ENCODE results near the gene MT1A. TPM values are rescaled to one million over a fixed set of nuclear protein-coding genes. Genes with fewer than 3 reads are reported as not detected.

MT1A gene
- total RNA-seq, 6 donors from 2014 or later = 5.4 to 59.1 (median 13.4) TPM; not detected in 1

GRCh38 chr16:56683424-56684172 lies 45.1 kb downstream of the MT1A start:
- no peak for DNase-seq
- Histone ChIP-seq H3K27me3 (no peaks in the 10 kb centered on the region), H3K9me3 (no peaks in the 10 kb centered on the region), H3K4me3 (peak overlapping the region; percentile 40 to 66 (median 52)), H3K36me3 (no peaks in the 10 kb centered on the region), H3K27ac (peak overlapping the region in 3 of 4 donors; percentile 37 to 89 (median 84)), H3K4me1 (peaks cover 13 to 25% (median 21%) of the 10 kb centered on the region in 4 donors)
- WGBS, 2 donors = 84 to 85% methylated on average over 5 of the region's 5 CpGs
- TF ChIP-seq CTCF (IDR thresholded peaks at IDR 0.05) (no peak), EP300 (IDR thresholded peaks at IDR 0.05) (no peak), POLR2A (IDR thresholded peaks at IDR 0.05) (no peak), POLR2AphosphoS5 (IDR thresholded peaks at IDR 0.05) (no peak)
- ATAC-seq (ENCODE audit: low FRiP score in 2 of 2) = no peak

DNA sequence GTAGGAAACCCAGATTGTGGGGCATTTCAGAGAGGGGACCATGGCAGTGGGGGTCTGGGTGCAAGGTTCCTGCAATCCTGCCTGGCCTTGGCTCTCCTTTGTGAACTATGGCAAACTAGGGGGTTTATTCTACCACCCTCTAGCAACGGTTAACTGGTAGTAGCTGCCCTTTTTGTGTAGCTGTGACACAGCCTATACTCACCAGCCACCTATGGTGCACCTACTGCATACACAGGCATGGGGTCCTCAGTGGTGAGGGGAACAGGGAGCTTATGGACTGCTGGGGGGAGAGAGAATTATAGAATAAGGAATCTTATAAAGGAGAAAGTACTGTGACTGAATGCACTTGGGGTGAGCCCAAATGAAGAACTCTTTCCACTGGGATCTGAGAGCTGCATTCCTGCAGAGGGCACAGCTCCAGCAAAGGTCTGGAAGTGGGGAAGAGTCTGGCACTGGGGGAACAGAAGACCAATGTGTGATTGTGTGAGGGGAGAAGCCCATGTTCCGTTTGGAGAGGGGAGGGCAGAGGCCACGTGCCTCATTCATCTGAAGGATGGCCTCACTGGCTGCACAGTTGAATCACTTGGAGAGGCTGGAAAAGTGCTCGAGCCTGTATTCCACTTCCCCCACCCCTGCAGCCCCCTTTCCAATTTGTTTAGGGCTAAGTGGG lies 45.9 kb downstream of the MT1A start:
- WGBS, 2 donors = 63 to 70% methylated on average over 3 to 4 of the region's 4 CpGs
- Histone ChIP-seq H3K27me3 (no peaks in the 10 kb centered on the region), H3K4me3 (peak overlapping the region in 3 of 4 donors; percentile 7 to 66 (median 42)), H3K4me1 (peaks cover 13 to 25% (median 21%) of the 10 kb centered on the region in 4 donors), H3K27ac (peak overlapping the region in 3 of 4 donors; percentile 4 to 89 (median 37)), H3K9me3 (no peaks in the 10 kb centered on the region), H3K36me3 (no peaks in the 10 kb centered on the region)
- TF ChIP-seq CTCF (IDR thresholded peaks at IDR 0.05) (no peak), POLR2AphosphoS5 (IDR thresholded peaks at IDR 0.05) (peak in 1 of 2 donors; percentile 30), POLR2A (IDR thresholded peaks at IDR 0.05) (no peak), EP300 (IDR thresholded peaks at IDR 0.05) (no peak)
- no peak for DNase-seq
- ATAC-seq (ENCODE audit: low FRiP score in 2 of 2) = no peak

DNA sequence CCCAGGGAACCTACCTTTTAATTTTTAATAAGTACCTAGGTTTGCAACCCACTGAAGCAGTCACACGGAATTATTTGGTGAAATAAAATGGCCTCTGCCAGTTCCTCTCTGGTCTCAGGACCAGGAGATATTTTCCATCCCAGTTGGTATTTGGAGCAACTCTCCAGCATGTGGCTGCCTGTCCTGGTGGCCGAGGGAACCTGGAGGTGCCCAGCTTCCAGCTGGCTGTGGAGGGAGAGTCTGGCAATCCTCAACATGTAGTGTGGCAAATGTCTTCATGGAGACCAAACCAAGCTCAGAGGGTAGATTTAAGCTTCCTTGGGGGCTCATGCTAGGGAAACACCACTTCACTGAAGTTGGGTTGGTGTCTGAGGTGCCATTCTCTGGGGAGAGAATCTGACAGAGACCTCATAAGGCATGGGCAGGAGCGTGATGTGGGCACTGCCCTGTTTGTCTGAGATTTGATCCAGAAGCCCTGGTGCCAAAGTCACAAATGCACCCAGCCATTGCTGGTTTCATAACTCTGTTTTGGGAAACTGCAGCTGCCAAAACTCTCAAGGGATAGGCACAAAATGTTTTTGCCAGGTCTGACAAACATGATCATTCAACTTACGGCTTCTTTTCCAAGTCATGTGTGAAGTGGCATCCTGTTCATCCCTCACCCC lies 46.6 kb downstream of the MT1A start:
- Histone ChIP-seq H3K4me3 (peak overlapping the region in 1 of 4 donors; percentile 66), H3K27me3 (no peaks in the 10 kb centered on the region), H3K36me3 (no peaks in the 10 kb centered on the region), H3K27ac (peak overlapping the region in 2 of 4 donors; percentile 4 to 89), H3K9me3 (no peaks in the 10 kb centered on the region), H3K4me1 (peaks cover 13 to 25% (median 21%) of the 10 kb centered on the region in 4 donors)
- ATAC-seq (ENCODE audit: low FRiP score in 2 of 2) = no peak
- no peak for TF ChIP-seq CTCF (IDR thresholded peaks at IDR 0.05)
- TF ChIP-seq EP300 (IDR thresholded peaks at IDR 0.05) = no peak
- peak; percentile 7 to 11 for TF ChIP-seq POLR2AphosphoS5 (IDR thresholded peaks at IDR 0.05)
- no peak for TF ChIP-seq POLR2A (IDR thresholded peaks at IDR 0.05)
- 89 to 91% methylated on average over 4 of the region's 4 CpGs for WGBS, 2 donors
- DNase-seq = no peak

GRCh38 chr16:56686758-56687157 lies 48.3 kb downstream of the MT1A start:
- 96 to 99% methylated on average over 7 of the region's 7 CpGs for WGBS, 2 donors
- no peak overlapping the region for H3K4me3 ChIP-seq
- no peaks in the 10 kb centered on the region for H3K36me3 ChIP-seq
- no peak for DNase-seq
- ATAC-seq (ENCODE audit: low FRiP score in 2 of 2) = no peak
- no peak overlapping the region for H3K27ac ChIP-seq
- H3K4me1 ChIP-seq = peaks cover 5 to 19% (median 15%) of the 10 kb centered on the region in 4 donors
- TF ChIP-seq CTCF (IDR thresholded peaks at IDR 0.05) (no peak), POLR2AphosphoS5 (IDR thresholded peaks at IDR 0.05) (no peak), POLR2A (IDR thresholded peaks at IDR 0.05) (no peak), EP300 (IDR thresholded peaks at IDR 0.05) (no peak)
- no peaks in the 10 kb centered on the region for H3K27me3 ChIP-seq
- no peaks in the 10 kb centered on the region for H3K9me3 ChIP-seq
